ENCODE data around the gene STX16. TPM values are rescaled to one million over a fixed set of nuclear protein-coding genes. Genes with fewer than 3 reads are reported as not detected.

STX16 gene
- total and polyA plus RNA-seq, 2 experiments from 2014 or later = 23.2 to 41.8 TPM

GRCh38 chr20:58651559-58651945, 469 bp downstream of the STX16 start:
- no peaks in the 10 kb centered on the region for H3K27me3 ChIP-seq
- H3K27ac ChIP-seq = peak overlapping the region; percentile 97
- H3K9me2 ChIP-seq (replicated peaks; ENCODE audit: insufficient read depth) = no peaks in the 10 kb centered on the region
- no peak for TF ChIP-seq CTCF (IDR thresholded peaks at IDR 0.05; ENCODE audit: poor library complexity)
- TF ChIP-seq EZH2phosphoT487 (IDR thresholded peaks at IDR 0.05; ENCODE audit: low read depth, severe bottlenecking, unreplicated experiment) = no peak
- TF ChIP-seq EZH2 (IDR thresholded peaks at IDR 0.05; ENCODE audit: borderline replicate concordance) = no peak
- H3K36me3 ChIP-seq (replicated peaks; ENCODE audit: insufficient read depth, low read depth) = no peaks in the 10 kb centered on the region
- 1% methylated on average over 18 of the region's 18 CpGs for WGBS (ENCODE audit: low lambda C conversion rate, missing lambda C conversion rate)
- H3K4me2 ChIP-seq = peak overlapping the region; percentile 94
- peaks cover 30% of the 10 kb centered on the region for H3K4me1 ChIP-seq (ENCODE audit: insufficient read depth)
- H3K9me3 ChIP-seq (ENCODE audit: low read depth) = no peaks in the 10 kb centered on the region
- peaks cover 40% of the 10 kb centered on the region for H4K20me1 ChIP-seq (ENCODE audit: insufficient read depth, poor library complexity, severe bottlenecking)
- H3K79me2 ChIP-seq = peaks cover 54% of the 10 kb centered on the region
- H2AFZ ChIP-seq = peak overlapping the region; percentile 98
- peak overlapping the region; percentile 97 for H3K4me3 ChIP-seq
- peak; percentile 77 for DNase-seq (ENCODE audit: low spot score)

- DNase-seq (ENCODE audit: low spot score) = peak; percentile 67
- peaks cover 30% of the 10 kb centered on the region for H3K4me1 ChIP-seq (ENCODE audit: insufficient read depth)
- no peak for TF ChIP-seq CTCF (IDR thresholded peaks at IDR 0.05; ENCODE audit: poor library complexity)
- TF ChIP-seq EZH2phosphoT487 (IDR thresholded peaks at IDR 0.05; ENCODE audit: low read depth, severe bottlenecking, unreplicated experiment) = no peak
- no peak for TF ChIP-seq EZH2 (IDR thresholded peaks at IDR 0.05; ENCODE audit: borderline replicate concordance)
These were observed 993 bp downstream of the STX16 start for GRCh38 chr20:58651946-58652605.

GRCh38 chr20:58652606-58653294, 1.7 kb downstream of the STX16 start:
- Histone ChIP-seq H3K36me3 (replicated peaks; ENCODE audit: insufficient read depth, low read depth) (no peaks in the 10 kb centered on the region), H3K79me2 (peaks cover 66% of the 10 kb centered on the region), H3K4me2 (peak overlapping the region; percentile 94), H3K9me2 (replicated peaks; ENCODE audit: insufficient read depth) (no peaks in the 10 kb centered on the region), H3K27me3 (no peaks in the 10 kb centered on the region), H3K4me1 (ENCODE audit: insufficient read depth) (peaks cover 30% of the 10 kb centered on the region), H2AFZ (peak overlapping the region; percentile 98), H3K27ac (peak overlapping the region; percentile 97), H4K20me1 (ENCODE audit: insufficient read depth, poor library complexity, severe bottlenecking) (peaks cover 52% of the 10 kb centered on the region), H3K9me3 (ENCODE audit: low read depth) (no peaks in the 10 kb centered on the region), H3K4me3 (peak overlapping the region; percentile 97)
- 10% methylated on average over 12 of the region's 12 CpGs for WGBS (ENCODE audit: low lambda C conversion rate, missing lambda C conversion rate)
- TF ChIP-seq EZH2phosphoT487 (IDR thresholded peaks at IDR 0.05; ENCODE audit: low read depth, severe bottlenecking, unreplicated experiment) = no peak
- no peak for TF ChIP-seq CTCF (IDR thresholded peaks at IDR 0.05; ENCODE audit: poor library complexity)
- TF ChIP-seq EZH2 (IDR thresholded peaks at IDR 0.05; ENCODE audit: borderline replicate concordance) = no peak
- DNase-seq (ENCODE audit: low spot score) = no peak

More at GRCh38 chr20:58651946-58652605, 993 bp downstream of the STX16 start:
- H3K4me3 ChIP-seq = peak overlapping the region; percentile 97
- H4K20me1 ChIP-seq (ENCODE audit: insufficient read depth, poor library complexity, severe bottlenecking) = peaks cover 45% of the 10 kb centered on the region
- no peaks in the 10 kb centered on the region for H3K9me3 ChIP-seq (ENCODE audit: low read depth)
- H3K9me2 ChIP-seq (replicated peaks; ENCODE audit: insufficient read depth) = no peaks in the 10 kb centered on the region
- no peaks in the 10 kb centered on the region for H3K27me3 ChIP-seq
- peaks cover 60% of the 10 kb centered on the region for H3K79me2 ChIP-seq
- H3K27ac ChIP-seq = peak overlapping the region; percentile 97
- H2AFZ ChIP-seq = peak overlapping the region; percentile 98
- WGBS (ENCODE audit: low lambda C conversion rate, missing lambda C conversion rate) = under 1% methylated on average over 29 of the region's 30 CpGs
- no peaks in the 10 kb centered on the region for H3K36me3 ChIP-seq (replicated peaks; ENCODE audit: insufficient read depth, low read depth)
- peak overlapping the region; percentile 94 for H3K4me2 ChIP-seq

Measured in hepatocyte (in vitro differentiated cells).